A549 (cell line): ENCODE measurements around the gene RPS6KB2. TPM values are rescaled to one million over a fixed set of nuclear protein-coding genes. Genes with fewer than 3 reads are reported as not detected.

Experiments used
- ATAC-seq, 2 experiments: fragments of 200-7000 bp in 1 of 2; fragments of >200 bp in 1 of 2; cut with Nextera tagmentation in 1 of 2; cut with Tn5 transposase in 1 of 2; 3 replicates each; pipeline versions ENCODE4 v1.8.0 to v1.9.1; 2018 to 2020; ENCODE audit warnings: mild to moderate bottlenecking in 1 of 2, moderate library complexity in 1 of 2
- CTCF ChIA-PET: fragments of 300-600 bp; sonication (Branson Sonifier 250); formaldehyde crosslinking; extraction: SDS; loops from one replicate; lab custom pipeline; 2021; ENCODE audit warnings: antibody characterized with exemption, inconsistent platforms; lab: Yijun Ruan, JAX
- POLR2A ChIA-PET: fragments of 350-600 bp; formaldehyde crosslinking; extraction: SDS; loops from one replicate; lab custom pipeline; 2021; ENCODE audit warnings: antibody characterized with exemption, inconsistent platforms; lab: Yijun Ruan, JAX
- DNase-seq, 2 experiments: peaks; one replicate each; pipeline versions ENCODE4 v3.0.0 to v3.0.0-alpha.2; 2011 to 2016; ENCODE audit warnings: low read depth in 1 of 2, low spot score in 1 of 2
- FAIRE-seq: peaks from 2 replicates; lab custom pipeline; 2011; peaks lifted over from hg19 to GRCh38; lab: Jason Lieb, UNC
- H3K27ac ChIP-seq, 2 experiments: fragments of >200 bp; sonication (Bioruptor Twin); formaldehyde crosslinking; 3 replicates each; pipeline ENCODE4 v1.5.1; 2016 to 2017
- H3K4me1 ChIP-seq: fragments of >200 bp; sonication (Bioruptor Twin); formaldehyde crosslinking; 3 replicates; pipeline ENCODE4 v1.6.1; 2016
- H3K4me2 ChIP-seq: fragments of >200 bp; sonication (Bioruptor Twin); formaldehyde crosslinking; 3 replicates; pipeline ENCODE4 v1.6.1; 2016
- H3K4me3 ChIP-seq: fragments of >200 bp; sonication (Bioruptor Twin); formaldehyde crosslinking; 3 replicates; pipeline ENCODE4 v1.5.1; 2016
- H3K9me3 ChIP-seq: fragments of >200 bp; sonication (Bioruptor Twin); formaldehyde crosslinking; 3 replicates; pipeline ENCODE4 v1.6.1; 2016
- CBX8 ChIP-seq: fragments of 200-600 bp; sonication (generic); IDR thresholded peaks from 2 replicates; pipeline ENCODE4 v1.6.1; 2016
- CEBPB ChIP-seq, 2 experiments: fragments of >200 bp in 1 of 2; sonication (Bioruptor Twin) in 1 of 2; formaldehyde crosslinking in 1 of 2; IDR thresholded peaks; 2 replicates each; pipeline ENCODE4 v1.6.1; 2012 to 2016
- E2F6 ChIP-seq: IDR thresholded peaks from 2 replicates; pipeline ENCODE4 v1.6.1; 2012; ENCODE audit warnings: low read depth, borderline replicate concordance
- ELK1 ChIP-seq: fragments of 150-350 bp; IDR thresholded peaks from 2 replicates; pipeline ENCODE4 v1.6.1; 2014; ENCODE audit warnings: low read depth, mild to moderate bottlenecking, low read length
- HDAC2 ChIP-seq: fragments of 200-600 bp; sonication (generic); IDR thresholded peaks from 2 replicates; pipeline ENCODE4 v1.6.1; 2016
- HOXB13 ChIP-seq: fragments of 250-450 bp; sonication (Bioruptor Pico); IDR thresholded peaks from 2 replicates; pipeline ENCODE4 v1.5.0; 2020; ENCODE audit warnings: low read depth, mild to moderate bottlenecking, moderate library complexity
- JUNB ChIP-seq: fragments of >200 bp; sonication (Bioruptor Twin); formaldehyde crosslinking; IDR thresholded peaks from 2 replicates; pipeline ENCODE4 v1.6.1; 2016
- NPAS2 ChIP-seq: fragments of 250-450 bp; sonication (Bioruptor Pico); IDR thresholded peaks from 2 replicates; pipeline ENCODE4 v1.8.0; 2022; ENCODE audit warnings: mild to moderate bottlenecking, moderate library complexity, borderline replicate concordance
- ZNF302 ChIP-seq: fragments of 250-450 bp; sonication (Bioruptor Pico); IDR thresholded peaks from 2 replicates; pipeline ENCODE4 v1.9.0; 2021; ENCODE audit warnings: inconsistent platforms, mild to moderate bottlenecking, moderate library complexity
- WGBS: methylation state at CpG from one replicate; pipeline ENCODE4 v1.1.6; 2017; ENCODE audit errors: missing lambda C conversion rate; 5-methylcytosine and 5-hydroxymethylcytosine counted together
- polyA plus RNA-seq, 4 experiments: library from polyadenylated mRNA; depleted of rRNA in 3 of 4; stranded (reverse); fragments of >200 nt; fragmentation: RNase III in 1 of 4; extraction: RNeasy Plus Mini Kit Qiagen cat#74134 plus additional on column Dnase treatment in 1 of 4; gene quantifications; 2 replicates in 3 of 4; 3 replicates in 1 of 4; pipeline ENCODE4 v1.2.3, GENCODE V29; 2011 to 2017
- TF ChIP-seq, protein P1 (sequence below): IDR thresholded peaks from 2 replicates; pipeline ENCODE4 v1.6.1; 2012
- TF ChIP-seq, protein P2 (sequence below): fragments of >200 bp; sonication (Bioruptor Twin); formaldehyde crosslinking; IDR thresholded peaks from 3 replicates; pipeline ENCODE4 v1.6.1; 2016
- TF ChIP-seq, protein P3 (sequence below): fragments of 200-600 bp; sonication (generic); IDR thresholded peaks from 2 replicates; pipeline ENCODE4 v1.6.1; 2016; ENCODE audit warnings: antibody characterized with exemption, mild to moderate bottlenecking, moderate library complexity

RPS6KB2 gene
- polyA plus RNA-seq, 2 of the 4 experiments (the other 2 are of a cell fraction) = 40.9 to 47.9 TPM

DNA sequence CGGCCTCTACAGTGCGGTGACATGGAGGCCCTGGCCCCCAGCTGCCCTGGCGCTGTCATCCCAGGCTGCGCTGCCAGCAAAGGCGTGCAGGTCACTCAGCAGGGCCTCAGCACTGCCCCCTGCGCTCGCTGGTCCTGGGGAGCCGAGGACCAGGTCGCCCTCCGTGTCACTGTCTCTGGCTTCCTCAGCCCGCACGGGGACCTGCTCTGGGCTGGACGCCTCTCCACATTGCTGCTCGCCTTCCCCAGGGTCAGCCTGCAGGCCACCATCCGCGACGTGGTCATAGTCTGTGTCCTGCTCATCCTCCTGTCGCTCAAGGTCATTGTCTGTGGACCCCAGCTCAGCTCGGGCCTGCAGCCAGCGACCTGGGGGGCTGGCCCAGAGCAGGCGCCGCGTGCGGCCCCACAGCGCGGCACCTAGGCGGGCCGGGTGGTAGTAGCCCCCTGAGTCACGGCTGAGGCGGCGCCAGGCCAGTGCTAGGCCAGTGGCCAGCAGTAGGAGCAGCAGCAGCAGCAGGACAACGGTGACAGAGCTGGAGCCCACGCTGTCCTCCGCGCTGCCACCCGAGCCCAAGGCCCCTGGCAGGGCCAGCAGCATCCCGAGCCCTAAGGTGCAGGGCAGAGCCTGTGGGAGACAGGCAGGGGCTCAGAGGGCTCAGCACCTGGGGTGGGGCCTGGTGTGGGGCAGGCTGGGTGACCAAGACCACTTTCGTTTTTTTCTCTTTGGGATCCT is 7.6 kb downstream of the RPS6KB2 start:
- H3K27ac ChIP-seq = 0 out of 6 replicates have a peak overlapping the region, but pooled peaks of 1 of the 2 experiments have one; percentile 6
- DNase-seq = no peak
- no peak; a peak in 1 of 6 replicates for ATAC-seq
- ChIA-PET CTCF (interaction anchor here (0.6 kb wide), 2 partner anchors 39 to 836 kb away, joined by 3 to 4 read pairs; partner anchors contain the start of gene C11orf24), POLR2A (no interaction called here)
- H3K4me2 ChIP-seq = no peak overlapping the region
- WGBS = 95% methylated on average over 29 of the region's 38 CpGs
- no peak for FAIRE-seq
- no peak overlapping the region for H3K4me3 ChIP-seq
- TF ChIP-seq, protein P1, sequence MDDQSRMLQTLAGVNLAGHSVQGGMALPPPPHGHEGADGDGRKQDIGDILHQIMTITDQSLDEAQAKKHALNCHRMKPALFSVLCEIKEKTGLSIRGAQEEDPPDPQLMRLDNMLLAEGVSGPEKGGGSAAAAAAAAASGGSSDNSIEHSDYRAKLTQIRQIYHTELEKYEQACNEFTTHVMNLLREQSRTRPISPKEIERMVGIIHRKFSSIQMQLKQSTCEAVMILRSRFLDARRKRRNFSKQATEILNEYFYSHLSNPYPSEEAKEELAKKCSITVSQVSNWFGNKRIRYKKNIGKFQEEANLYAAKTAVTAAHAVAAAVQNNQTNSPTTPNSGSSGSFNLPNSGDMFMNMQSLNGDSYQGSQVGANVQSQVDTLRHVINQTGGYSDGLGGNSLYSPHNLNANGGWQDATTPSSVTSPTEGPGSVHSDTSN = peak; percentile 6; the same call in 1 of the 2 replicates
- TF ChIP-seq NPAS2 (CRISPR knock-in tag) = no peak
- TF ChIP-seq ELK1 = no peak
- no peak for TF ChIP-seq HOXB13 (CRISPR knock-in tag)
- no peak for TF ChIP-seq HDAC2
- peaks cover 15% of the 10 kb centered on the region; the same call in 1 of the 3 replicates for H3K4me1 ChIP-seq
- H3K9me3 ChIP-seq = no peaks in the 10 kb centered on the region

GRCh38 chr11:67436459-67437081 is 8.3 kb downstream of the RPS6KB2 start:
- TF ChIP-seq E2F6 (no peak), CBX8 (no peak), JUNB (no peak), NPAS2 (CRISPR knock-in tag) (no peak)
- TF ChIP-seq, protein P2, sequence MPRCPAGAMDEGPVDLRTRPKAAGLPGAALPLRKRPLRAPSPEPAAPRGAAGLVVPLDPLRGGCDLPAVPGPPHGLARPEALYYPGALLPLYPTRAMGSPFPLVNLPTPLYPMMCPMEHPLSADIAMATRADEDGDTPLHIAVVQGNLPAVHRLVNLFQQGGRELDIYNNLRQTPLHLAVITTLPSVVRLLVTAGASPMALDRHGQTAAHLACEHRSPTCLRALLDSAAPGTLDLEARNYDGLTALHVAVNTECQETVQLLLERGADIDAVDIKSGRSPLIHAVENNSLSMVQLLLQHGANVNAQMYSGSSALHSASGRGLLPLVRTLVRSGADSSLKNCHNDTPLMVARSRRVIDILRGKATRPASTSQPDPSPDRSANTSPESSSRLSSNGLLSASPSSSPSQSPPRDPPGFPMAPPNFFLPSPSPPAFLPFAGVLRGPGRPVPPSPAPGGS = no peak
- no peak for DNase-seq
- POLR2A ChIA-PET = interaction anchor here (2.8 kb wide), 1 partner anchor 35 kb away, joined by 12 read pairs; the partner anchor contains the start of gene PPP1CA
- CTCF ChIA-PET = interaction anchor here (0.6 to 2.2 kb wide), 5 partner anchors 8 to 835 kb away, joined by 3 to 6 read pairs (median 6); partner anchors contain the start of genes C11orf24, PPP1CA and RPS6KB2
- Histone ChIP-seq H3K27ac (no peak overlapping the region; a peak in 1 of 6 replicates), H3K4me2 (no peak overlapping the region), H3K4me1 (peaks cover 15% of the 10 kb centered on the region; the same call in 1 of the 3 replicates), H3K4me3 (no peak overlapping the region), H3K9me3 (no peaks in the 10 kb centered on the region)
- peak; percentile 3 to 9; a peak in 1 of 6 replicates for ATAC-seq
- 64% methylated on average over 6 of the region's 6 CpGs for WGBS
- no peak for FAIRE-seq

GRCh38 chr11:67437082-67437808 is 9.0 kb downstream of the RPS6KB2 start, which contains the start of gene PTPRCAP:
Gene PTPRCAP (minus strand): TSS chr11:67437682. CDS start chr11:67437619, 63 bp downstream.
- H3K27ac ChIP-seq = no peak within 1 kb of the TSS; a peak in 1 of 6 replicates
- H3K4me3 ChIP-seq = no peak within 1 kb of the TSS
- DNase-seq = no peak
- H3K4me2 ChIP-seq = no peak within 1 kb of the TSS
- ChIA-PET CTCF (interaction anchor here (1.2 to 2.2 kb wide), 5 partner anchors 9 to 86 kb away, joined by 3 to 6 read pairs (median 6); partner anchors contain the start of genes GPR152, PPP1CA and RPS6KB2), POLR2A (interaction anchor here (2.8 kb wide), 1 partner anchor 36 kb away, joined by 12 read pairs; the partner anchor contains the start of gene PPP1CA)
- H3K9me3 ChIP-seq = no peaks in the 10 kb centered on the region
- ATAC-seq = no peak
- FAIRE-seq = no peak
- 90% methylated on average over 16 of the region's 26 CpGs for WGBS
- peaks cover 15% of the 10 kb centered on the region; the same call in 1 of the 3 replicates for H3K4me1 ChIP-seq
- TF ChIP-seq, protein P3, sequence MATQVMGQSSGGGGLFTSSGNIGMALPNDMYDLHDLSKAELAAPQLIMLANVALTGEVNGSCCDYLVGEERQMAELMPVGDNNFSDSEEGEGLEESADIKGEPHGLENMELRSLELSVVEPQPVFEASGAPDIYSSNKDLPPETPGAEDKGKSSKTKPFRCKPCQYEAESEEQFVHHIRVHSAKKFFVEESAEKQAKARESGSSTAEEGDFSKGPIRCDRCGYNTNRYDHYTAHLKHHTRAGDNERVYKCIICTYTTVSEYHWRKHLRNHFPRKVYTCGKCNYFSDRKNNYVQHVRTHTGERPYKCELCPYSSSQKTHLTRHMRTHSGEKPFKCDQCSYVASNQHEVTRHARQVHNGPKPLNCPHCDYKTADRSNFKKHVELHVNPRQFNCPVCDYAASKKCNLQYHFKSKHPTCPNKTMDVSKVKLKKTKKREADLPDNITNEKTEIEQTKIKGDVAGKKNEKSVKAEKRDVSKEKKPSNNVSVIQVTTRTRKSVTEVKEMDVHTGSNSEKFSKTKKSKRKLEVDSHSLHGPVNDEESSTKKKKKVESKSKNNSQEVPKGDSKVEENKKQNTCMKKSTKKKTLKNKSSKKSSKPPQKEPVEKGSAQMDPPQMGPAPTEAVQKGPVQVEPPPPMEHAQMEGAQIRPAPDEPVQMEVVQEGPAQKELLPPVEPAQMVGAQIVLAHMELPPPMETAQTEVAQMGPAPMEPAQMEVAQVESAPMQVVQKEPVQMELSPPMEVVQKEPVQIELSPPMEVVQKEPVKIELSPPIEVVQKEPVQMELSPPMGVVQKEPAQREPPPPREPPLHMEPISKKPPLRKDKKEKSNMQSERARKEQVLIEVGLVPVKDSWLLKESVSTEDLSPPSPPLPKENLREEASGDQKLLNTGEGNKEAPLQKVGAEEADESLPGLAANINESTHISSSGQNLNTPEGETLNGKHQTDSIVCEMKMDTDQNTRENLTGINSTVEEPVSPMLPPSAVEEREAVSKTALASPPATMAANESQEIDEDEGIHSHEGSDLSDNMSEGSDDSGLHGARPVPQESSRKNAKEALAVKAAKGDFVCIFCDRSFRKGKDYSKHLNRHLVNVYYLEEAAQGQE = no peak
- TF ChIP-seq ZNF302 = no peak
- TF ChIP-seq CEBPB (IDR thresholded peaks at IDR 0.05) = no peak
